GM12891 (cell line): ENCODE results near the gene CCDC28A.

Experiments used
- DNase-seq: peaks from one replicate; pipeline ENCODE4 v3.0.0; 2011; ENCODE audit warnings: low spot score; ENCODE audit not compliant: insufficient read length
- FAIRE-seq: peaks from 2 replicates; lab custom pipeline; 2011; peaks lifted over from hg19 to GRCh38; lab: Jason Lieb, UNC
- PAX5 ChIP-seq: IDR thresholded peaks from 2 replicates; pipeline ENCODE4 v1.6.1; 2011; ENCODE audit warnings: low read length, moderate library complexity, mild to moderate bottlenecking; ENCODE audit not compliant: insufficient read depth, severe bottlenecking
- POLR2A ChIP-seq: IDR thresholded peaks from 2 replicates; pipeline ENCODE4 v1.6.1; 2011; ENCODE audit warnings: low read depth, low read length, control low read depth
- POLR2AphosphoS5 ChIP-seq: IDR thresholded peaks from 2 replicates; pipeline ENCODE4 v1.6.1; 2011; ENCODE audit warnings: low read depth, low read length, control low read depth
- POU2F2 ChIP-seq: IDR thresholded peaks from 2 replicates; pipeline ENCODE4 v1.6.1; 2011; ENCODE audit warnings: low read depth, mild to moderate bottlenecking, control low read depth, low read length, moderate library complexity
- SPI1 ChIP-seq: IDR thresholded peaks from 2 replicates; pipeline ENCODE4 v1.6.1; 2011; ENCODE audit warnings: low read depth, low read length, control low read depth
- TAF1 ChIP-seq: IDR thresholded peaks from 2 replicates; pipeline ENCODE4 v1.6.1; 2011; ENCODE audit warnings: low read depth, low read length, control low read depth

The CCDC28A gene

GRCh38 chr6:138752017-138752416 is 21.6 kb upstream of the CCDC28A start:
- FAIRE-seq (no peak), DNase-seq (no peak)
- TF ChIP-seq TAF1 (no peak), PAX5 (no peak)

GRCh38 chr6:138757136-138757535 is 16.4 kb upstream of the CCDC28A start:
- TF ChIP-seq SPI1, result no peak
- no peak for TF ChIP-seq POLR2A
- TF ChIP-seq POU2F2, result no peak
- TF ChIP-seq PAX5, result no peak
- TF ChIP-seq POLR2AphosphoS5, result no peak
- no peak for TF ChIP-seq TAF1
- DNase-seq, result no peak
- FAIRE-seq, result no peak

- FAIRE-seq, result peak; percentile 69
- TF ChIP-seq POU2F2, result no peak
- TF ChIP-seq PAX5, result no peak
- TF ChIP-seq TAF1, result no peak
- TF ChIP-seq SPI1, result no peak
- no peak for TF ChIP-seq POLR2A
- no peak for DNase-seq
Observed at GRCh38 chr6:138765896-138766655, 7.5 kb upstream of the CCDC28A start.

GRCh38 chr6:138769102-138769676 is 4.4 kb upstream of the CCDC28A start:
- FAIRE-seq, result peak; percentile 59
- no peak for DNase-seq
- peak; percentile 77 for TF ChIP-seq SPI1
- TF ChIP-seq POLR2AphosphoS5, result no peak

- TF ChIP-seq POLR2AphosphoS5 (no peak), POU2F2 (no peak), PAX5 (no peak), TAF1 (no peak), POLR2A (no peak; the same call in 1 of the 2 replicates), SPI1 (no peak)
- FAIRE-seq, result no peak
- DNase-seq, result no peak
Observed at GRCh38 chr6:138772596-138773176, 883 bp upstream of the CCDC28A start.

- TF ChIP-seq POLR2A, result no peak
- TF ChIP-seq POU2F2, result no peak
- no peak for TF ChIP-seq TAF1
- TF ChIP-seq PAX5, result no peak
- TF ChIP-seq SPI1, result no peak
- TF ChIP-seq POLR2AphosphoS5, result no peak
- DNase-seq, result no peak
- no peak for FAIRE-seq
Observed at GRCh38 chr6:138774370-138774769, 801 bp downstream of the CCDC28A start.

GRCh38 chr6:138776659-138777058 is 3.1 kb downstream of the CCDC28A start:
- DNase-seq, result no peak
- TF ChIP-seq TAF1, result no peak
- no peak for TF ChIP-seq POLR2AphosphoS5
- no peak for TF ChIP-seq POLR2A
- no peak for TF ChIP-seq POU2F2
- no peak for TF ChIP-seq PAX5
- TF ChIP-seq SPI1, result no peak
- no peak for FAIRE-seq

- no peak for FAIRE-seq
- TF ChIP-seq POLR2A (no peak), POLR2AphosphoS5 (no peak), PAX5 (no peak), POU2F2 (no peak), TAF1 (no peak), SPI1 (no peak)
- no peak for DNase-seq
Observed at GRCh38 chr6:138778331-138778730, 4.8 kb downstream of the CCDC28A start.

- TF ChIP-seq SPI1 (no peak), PAX5 (no peak), POLR2AphosphoS5 (no peak), TAF1 (no peak), POU2F2 (no peak), POLR2A (no peak)
- no peak for DNase-seq
- no peak for FAIRE-seq
Observed at GRCh38 chr6:138782243-138782642, 8.7 kb downstream of the CCDC28A start.

- DNase-seq (no peak), FAIRE-seq (no peak)
- no peak for TF ChIP-seq POLR2AphosphoS5
- no peak for TF ChIP-seq POLR2A
- no peak for TF ChIP-seq TAF1
- no peak for TF ChIP-seq SPI1
- TF ChIP-seq PAX5, result no peak
- TF ChIP-seq POU2F2, result no peak
Observed at GRCh38 chr6:138785079-138785478, 11.5 kb downstream of the CCDC28A start.
